Fibroblast of mammary gland (primary cell): ENCODE data around the gene KCNJ16.
A peak's percentile ranks its signal among the peaks of the same experiment; 100 is the strongest.

Source experiments
- DNase-seq: peaks from one replicate; pipeline ENCODE4 v3.0.0-alpha.2; 2010; ENCODE audit warnings: low read depth
- H3K4me3 ChIP-seq: 2 replicates; pipeline ENCODE4 v1.5.1; 2011; ENCODE audit warnings: low read depth, mild to moderate bottlenecking, low read length, moderate library complexity; ENCODE audit not compliant: control insufficient read depth
- CTCF ChIP-seq: conservative IDR thresholded peaks from 2 replicates; pipeline ENCODE4 v1.5.1; 2011; ENCODE audit warnings: low read depth, low read length, inconsistent platforms; ENCODE audit not compliant: control insufficient read depth, insufficient read depth

The KCNJ16 gene

GRCh38 chr17:70134777-70135176 lies 59.8 kb downstream of the KCNJ16 start:
- no peak for DNase-seq
- no peak for TF ChIP-seq CTCF
- no peak overlapping the region for H3K4me3 ChIP-seq

GRCh38 chr17:70136131-70136530 lies 61.1 kb downstream of the KCNJ16 start:
- TF ChIP-seq CTCF = no peak
- H3K4me3 ChIP-seq = no peak overlapping the region
- DNase-seq = no peak

- TF ChIP-seq CTCF = no peak
- H3K4me3 ChIP-seq = peak overlapping the region; percentile 43
- peak; percentile 97 for DNase-seq
Measured at GRCh38 chr17:70137451-70138230, 62.6 kb downstream of the KCNJ16 start.

GRCh38 chr17:70138291-70138865 lies 63.4 kb downstream of the KCNJ16 start:
- no peak overlapping the region for H3K4me3 ChIP-seq
- DNase-seq = peak; percentile 68
- TF ChIP-seq CTCF = no peak

GRCh38 chr17:70139449-70139993 lies 64.5 kb downstream of the KCNJ16 start:
- H3K4me3 ChIP-seq = no peak overlapping the region
- TF ChIP-seq CTCF = no peak
- no peak for DNase-seq

- no peak overlapping the region for H3K4me3 ChIP-seq
- peak; percentile 59 for DNase-seq
- TF ChIP-seq CTCF = peak; percentile 58
Measured at GRCh38 chr17:70144260-70144846, 69.3 kb downstream of the KCNJ16 start.
